ENCODE measurements around the gene KRTAP2-1.
"Not testable (repeated sequence)": the region's sequence is repeated elsewhere in the genome, so short reads cannot be mapped to it uniquely, and the experiment has no call there.

Gene KRTAP2-1

DNA sequence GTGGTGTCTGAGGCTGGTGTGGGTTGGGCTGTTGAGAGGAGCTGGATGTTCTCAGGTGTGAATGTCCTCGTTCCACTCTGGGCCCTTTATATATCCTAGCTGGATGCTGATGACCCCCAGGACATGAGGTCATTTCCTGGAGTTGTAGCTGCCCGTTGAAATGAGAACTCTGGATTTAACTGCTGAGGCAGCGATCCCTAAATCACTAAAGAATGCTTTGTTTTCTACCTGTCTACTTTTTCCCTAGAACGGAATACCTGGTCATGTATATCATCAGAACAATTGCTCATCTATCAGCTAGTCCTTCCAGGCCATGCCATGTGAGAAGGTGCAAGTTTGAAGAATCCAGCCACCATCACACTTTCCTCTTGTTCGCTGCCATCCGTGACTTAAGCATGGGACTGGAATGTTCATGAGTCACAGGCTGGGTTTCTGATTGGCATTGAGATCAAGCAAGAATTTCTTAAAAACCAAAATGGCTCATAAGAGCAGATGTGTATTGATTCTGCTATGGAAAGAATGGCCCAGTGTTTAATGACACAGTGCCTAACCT is 13.0 kb upstream of the KRTAP2-1 start, which contains the start of gene KRTAP2-3:
Gene KRTAP2-3 (minus strand): TSS at position 63 of the 553 bp plus-strand sequence. CDS start 64 bp downstream, outside the sequence.
- no peak for TF ChIP-seq CTCF (IDR thresholded peaks at IDR 0.05; ENCODE audit: borderline replicate concordance, insufficient read depth, low read depth, low read length)
- no peak within 1 kb of the TSS for H3K4me3 ChIP-seq (ENCODE audit: low read depth, low read length)

GRCh38 chr17:41059276-41060051 is 12.3 kb upstream of the KRTAP2-1 start:
- not testable (repeated sequence) for H3K4me3 ChIP-seq (ENCODE audit: low read depth, low read length)

- TF ChIP-seq CTCF (IDR thresholded peaks at IDR 0.05; ENCODE audit: borderline replicate concordance, insufficient read depth, low read depth, low read length), result no peak
- H3K4me3 ChIP-seq (ENCODE audit: low read depth, low read length), result no peak overlapping the region
Observed at GRCh38 chr17:41058741-41059140, 11.6 kb upstream of the KRTAP2-1 start.

- no peak overlapping the region for H3K4me3 ChIP-seq (ENCODE audit: low read depth, low read length)
- TF ChIP-seq CTCF (IDR thresholded peaks at IDR 0.05; ENCODE audit: borderline replicate concordance, insufficient read depth, low read depth, low read length), result no peak
Observed at GRCh38 chr17:41057547-41057946, 10.4 kb upstream of the KRTAP2-1 start.

DNA sequence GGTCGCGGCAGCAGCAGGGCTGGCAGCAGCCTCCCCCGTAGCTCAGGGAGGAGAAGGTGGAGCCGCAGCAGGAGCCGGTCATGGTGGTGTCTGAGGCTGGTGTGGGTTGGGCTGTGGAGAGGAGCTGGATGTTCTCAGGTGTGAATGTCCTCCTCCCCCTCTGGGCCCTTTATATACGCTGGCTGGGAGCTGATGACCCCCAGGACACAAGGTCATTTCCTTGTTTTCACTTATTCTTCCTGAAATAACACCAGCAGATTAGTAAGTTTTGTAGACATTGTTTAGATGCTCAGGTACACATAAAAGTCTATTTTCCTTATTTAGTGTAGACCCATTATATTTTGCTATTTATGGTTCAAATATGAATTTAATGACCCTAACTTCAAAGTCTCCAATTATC is 8.0 kb upstream of the KRTAP2-1 start, which contains the start of gene KRTAP2-2:
Gene KRTAP2-2 (minus strand): TSS at position 101 of the 400 bp plus-strand sequence. CDS start 19 bp downstream, at position 82.
- not testable (repeated sequence) for H3K4me3 ChIP-seq (ENCODE audit: low read depth, low read length)

DNA sequence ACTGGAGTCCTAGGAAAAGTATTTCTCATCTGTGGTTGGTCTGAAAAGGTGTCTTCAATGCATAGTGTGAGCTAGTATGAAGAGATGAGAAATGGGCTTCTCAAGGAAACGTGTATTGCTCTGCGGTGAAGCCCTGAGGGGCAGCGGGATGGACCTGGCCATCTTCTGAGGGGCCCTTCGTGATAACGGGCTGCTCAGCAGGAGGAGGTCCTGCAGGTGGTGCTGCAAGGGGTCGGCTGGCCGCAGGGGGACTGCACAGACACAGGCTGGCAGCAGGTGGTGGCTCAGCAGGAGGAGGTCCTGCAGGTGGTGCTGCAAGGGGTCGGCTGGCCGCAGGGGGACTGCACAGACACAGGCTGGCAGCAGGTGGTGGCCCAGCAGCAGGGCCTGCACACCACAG is 7.4 kb upstream of the KRTAP2-1 start:
- H3K4me3 ChIP-seq (ENCODE audit: low read depth, low read length), result not testable (repeated sequence)

- TF ChIP-seq CTCF (IDR thresholded peaks at IDR 0.05; ENCODE audit: borderline replicate concordance, insufficient read depth, low read depth, low read length), result no peak
- H3K4me3 ChIP-seq (ENCODE audit: low read depth, low read length), result no peak overlapping the region
Observed at GRCh38 chr17:41054025-41054424, 6.9 kb upstream of the KRTAP2-1 start.

GRCh38 chr17:41052566-41052965 is 5.5 kb upstream of the KRTAP2-1 start:
- H3K4me3 ChIP-seq (ENCODE audit: low read depth, low read length), result no peak overlapping the region
- TF ChIP-seq CTCF (IDR thresholded peaks at IDR 0.05; ENCODE audit: borderline replicate concordance, insufficient read depth, low read depth, low read length), result no peak
